OCI-LY1 (cell line): ENCODE data around the gene MCAT.

Source experiments
- EZH2 ChIP-seq: fragments of 200-600 bp; sonication (generic), shearing (Covaris generic); IDR thresholded peaks from 2 replicates; pipeline ENCODE4 v1.8.0; 2017; ENCODE audit warnings: borderline replicate concordance, mixed run types, mild to moderate bottlenecking, antibody characterized with exemption, low read length, moderate library complexity, mixed read lengths
- TF ChIP-seq, protein P1 (sequence below): fragments of 200-600 bp; sonication (generic), shearing (Covaris generic); IDR thresholded peaks from 2 replicates; pipeline ENCODE4 v1.5.1; 2017; ENCODE audit warnings: mild to moderate bottlenecking, antibody characterized with exemption, low read length, moderate library complexity, mixed read lengths

DNA sequence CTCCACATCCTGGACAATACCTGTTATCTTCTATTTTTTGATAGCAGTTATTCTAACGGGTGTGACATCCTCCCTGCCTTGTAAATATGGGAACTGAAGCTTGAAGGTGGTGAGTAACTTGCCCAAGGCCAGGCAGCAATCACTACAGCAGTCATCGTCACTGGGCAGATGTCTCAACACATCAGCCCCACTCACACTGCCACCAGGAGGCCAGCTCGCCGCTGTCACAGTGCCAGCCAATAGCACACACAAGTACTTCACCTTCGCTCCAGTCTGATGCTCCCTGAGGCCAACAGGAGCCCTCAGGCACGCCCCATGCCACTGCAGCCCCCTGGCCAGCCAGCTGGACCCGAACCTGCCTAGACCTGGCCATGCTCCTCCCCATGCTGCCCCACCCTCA is 49.1 kb downstream of the MCAT start:
- TF ChIP-seq, protein P1, sequence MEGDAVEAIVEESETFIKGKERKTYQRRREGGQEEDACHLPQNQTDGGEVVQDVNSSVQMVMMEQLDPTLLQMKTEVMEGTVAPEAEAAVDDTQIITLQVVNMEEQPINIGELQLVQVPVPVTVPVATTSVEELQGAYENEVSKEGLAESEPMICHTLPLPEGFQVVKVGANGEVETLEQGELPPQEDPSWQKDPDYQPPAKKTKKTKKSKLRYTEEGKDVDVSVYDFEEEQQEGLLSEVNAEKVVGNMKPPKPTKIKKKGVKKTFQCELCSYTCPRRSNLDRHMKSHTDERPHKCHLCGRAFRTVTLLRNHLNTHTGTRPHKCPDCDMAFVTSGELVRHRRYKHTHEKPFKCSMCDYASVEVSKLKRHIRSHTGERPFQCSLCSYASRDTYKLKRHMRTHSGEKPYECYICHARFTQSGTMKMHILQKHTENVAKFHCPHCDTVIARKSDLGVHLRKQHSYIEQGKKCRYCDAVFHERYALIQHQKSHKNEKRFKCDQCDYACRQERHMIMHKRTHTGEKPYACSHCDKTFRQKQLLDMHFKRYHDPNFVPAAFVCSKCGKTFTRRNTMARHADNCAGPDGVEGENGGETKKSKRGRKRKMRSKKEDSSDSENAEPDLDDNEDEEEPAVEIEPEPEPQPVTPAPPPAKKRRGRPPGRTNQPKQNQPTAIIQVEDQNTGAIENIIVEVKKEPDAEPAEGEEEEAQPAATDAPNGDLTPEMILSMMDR, result peak; percentile 40; the same call in 1 of the 2 replicates
- TF ChIP-seq EZH2, result no peak
